GM12878 (cell line): ENCODE data around the gene SKAP1. TPM values are rescaled to one million over a fixed set of nuclear protein-coding genes. Genes with fewer than 3 reads are reported as not detected.

ENCODE experiments used
- ATAC-seq: fragments of 200-7000 bp; cut with Tn5 transposase; 3 replicates; pipeline ENCODE4 v1.9.1; 2020; ENCODE audit warnings: mild to moderate bottlenecking, moderate library complexity
- BruUV-seq: library from RNA; stranded (reverse); fragments of 400-500 nt; replicated peaks from 2 replicates; lab custom pipeline; 2021; lab: Mats Ljungman, UMichigan
- CTCF ChIA-PET: fragments of 300-600 bp; sonication (Branson Sonifier 250); formaldehyde crosslinking; extraction: SDS; loops from one replicate; lab custom pipeline; 2021; ENCODE audit warnings: inconsistent platforms; lab: Yijun Ruan, JAX
- POLR2A ChIA-PET: fragments of 350-600 bp; formaldehyde crosslinking; extraction: SDS; loops from one replicate; lab custom pipeline; 2021; ENCODE audit warnings: inconsistent platforms; lab: Charles Lee
- RAD21 ChIA-PET: fragments of 300-600 bp; sonication (Branson Sonifier 250); formaldehyde crosslinking; loops from one replicate; lab custom pipeline; 2023; ENCODE audit warnings: antibody characterized with exemption; ENCODE audit not compliant: unreplicated experiment; lab: Charles Lee
- SMC1A ChIA-PET: fragments of 300-600 bp; sonication (Branson Sonifier 250); formaldehyde crosslinking; loops from one replicate; lab custom pipeline; 2023; ENCODE audit not compliant: unreplicated experiment, uncharacterized antibody; lab: Charles Lee
- DNase-seq: peaks from one replicate; pipeline ENCODE4 v3.0.0-alpha.2; 2011; ENCODE audit warnings: low read depth, low spot score
- FAIRE-seq: peaks from 3 replicates; lab custom pipeline; 2011; peaks lifted over from hg19 to GRCh38; lab: Jason Lieb, UNC
- H2AFZ ChIP-seq: 2 replicates; pipeline ENCODE4 v1.6.0; 2011; ENCODE audit warnings: low read depth, low read length, control low read depth; ENCODE audit not compliant: control insufficient read depth
- H3K27ac ChIP-seq: 2 replicates; pipeline ENCODE4 v1.5.1; 2011; ENCODE audit warnings: control low read depth; ENCODE audit not compliant: control insufficient read depth, insufficient read depth
- H3K27me3 ChIP-seq, 2 experiments: replicated peaks in 1 of 2; 2 replicates each; pipeline versions ENCODE4 v1.6.0 to v1.6.1; 2011; ENCODE audit warnings: low read length in 1 of 2; ENCODE audit not compliant: control insufficient read depth in 2 of 2, insufficient read depth in 2 of 2
- H3K36me3 ChIP-seq, 2 experiments: 2 replicates each; pipeline ENCODE4 v1.5.1; 2011; ENCODE audit warnings: low read length in 1 of 2; ENCODE audit not compliant: control insufficient read depth in 2 of 2, insufficient read depth in 2 of 2
- H3K4me1 ChIP-seq: 2 replicates; pipeline ENCODE4 v1.6.1; 2011; ENCODE audit warnings: mild to moderate bottlenecking, low read length, moderate library complexity, mixed read lengths; ENCODE audit not compliant: control insufficient read depth, insufficient read depth
- H3K4me2 ChIP-seq: 2 replicates; pipeline ENCODE4 v1.6.0; 2011; ENCODE audit warnings: control low read depth; ENCODE audit not compliant: control insufficient read depth, insufficient read depth
- H3K4me3 ChIP-seq: fragments of 200-600 bp; sonication (generic); 2 replicates; pipeline ENCODE4 v1.5.1; 2016
- H3K79me2 ChIP-seq: 2 replicates; pipeline ENCODE4 v1.6.0; 2011; ENCODE audit warnings: low read length; ENCODE audit not compliant: control insufficient read depth, insufficient read depth
- H3K9ac ChIP-seq: 2 replicates; pipeline ENCODE4 v1.8.0; 2011; ENCODE audit warnings: low read length, control low read depth, mixed read lengths; ENCODE audit not compliant: control insufficient read depth, insufficient read depth
- H3K9me3 ChIP-seq: replicated peaks from 3 replicates; pipeline ENCODE4 v1.5.1; 2011; ENCODE audit warnings: mild to moderate bottlenecking, low read length; ENCODE audit not compliant: control insufficient read depth, insufficient read depth
- H4K20me1 ChIP-seq: 2 replicates; pipeline ENCODE4 v1.6.0; 2011; ENCODE audit not compliant: control insufficient read depth, insufficient read depth
- EP300 ChIP-seq, 2 experiments: fragments of 150-350 bp in 1 of 2; IDR thresholded peaks; 2 replicates each; pipeline ENCODE4 v1.6.1; 2011 to 2012; ENCODE audit warnings: low read depth in 2 of 2, low read length in 2 of 2, borderline replicate concordance in 1 of 2, improper control_type of control experiment in 1 of 2, inconsistent platforms in 1 of 2; ENCODE audit not compliant: control insufficient read depth in 1 of 2
- ESRRA ChIP-seq: IDR thresholded peaks from 2 replicates; pipeline ENCODE4 v1.6.1; 2012; ENCODE audit warnings: mild to moderate bottlenecking, low read length, improper control_type of control experiment
- GATAD2B ChIP-seq: fragments of 450-650 bp; conservative IDR thresholded peaks from 2 replicates; pipeline ENCODE4 v1.6.1; 2017; ENCODE audit warnings: low read depth, mild to moderate bottlenecking, moderate library complexity
- YY1 ChIP-seq: IDR thresholded peaks from 2 replicates; pipeline ENCODE4 v1.6.1; 2011; ENCODE audit warnings: low read depth, mild to moderate bottlenecking, low read length
- ZNF384 ChIP-seq: IDR thresholded peaks from 2 replicates; pipeline ENCODE4 v1.6.1; 2012; ENCODE audit warnings: low read depth, mild to moderate bottlenecking, low read length, improper control_type of control experiment, borderline replicate concordance
- WGBS: methylation state at CpG from one replicate; pipeline ENCODE4 v1.1.6; 2016; ENCODE audit warnings: low lambda C conversion rate; ENCODE audit not compliant: insufficient replicate concordance, insufficient coverage; ENCODE audit errors: missing lambda C conversion rate; 5-methylcytosine and 5-hydroxymethylcytosine counted together
- in situ Hi-C: fragments of 300-500 bp; cut with MboI; formaldehyde crosslinking; loops from 9 replicates; pipeline ENCODE4 v1.14.3; 2018; ENCODE audit warnings: mixed read lengths
- intact Hi-C: fragments of 100-400 bp; cut with micrococcal nuclease; formaldehyde crosslinking; loops from one replicate; pipeline ENCODE4 v1.14.2; 2022; ENCODE audit not compliant: unreplicated experiment
- polyA plus RNA-seq, 11 experiments: library from polyadenylated mRNA; depleted of rRNA in 4 of 11; unstranded in 6 of 11; stranded (reverse) in 5 of 11; fragments of >200 nt; fragmentation: Nextera tagmentation in 4 of 11; fragmentation: Illumina TruSeq in 1 of 11; extraction: Ambion mirVana in 4 of 11; extraction: Trizol in 1 of 11; gene quantifications; 1 replicate in 1 of 11; 2 replicates in 10 of 11; pipeline versions ENCODE4 v1.2.1 to v1.2.3, GENCODE V29; 2011 to 2016; ENCODE audit warnings: inconsistent platforms in 2 of 11, missing spikeins in 2 of 11, low read depth in 1 of 11
- total RNA-seq, 4 experiments: library from RNA; depleted of rRNA in 3 of 4; stranded (reverse); fragments of >200 nt in 3 of 4; fragmentation: Illumina TruSeq in 1 of 4; extraction: Trizol in 1 of 4; gene quantifications; 2 replicates each; pipeline versions ENCODE4 v1.2.1 to v1.2.3, GENCODE V29; 2013 to 2021
- TF ChIP-seq, protein P1 (sequence below): fragments of 450-650 bp; formaldehyde crosslinking; IDR thresholded peaks from 2 replicates; pipeline ENCODE4 v1.5.0; 2022; ENCODE audit warnings: mild to moderate bottlenecking, missing genetic modification characterization
- TF ChIP-seq, protein P2 (sequence below): fragments of 450-650 bp; formaldehyde crosslinking; IDR thresholded peaks from 2 replicates; pipeline ENCODE4 v1.4.0; 2020; ENCODE audit warnings: mild to moderate bottlenecking, moderate library complexity
- TF ChIP-seq, protein P3 (sequence below): IDR thresholded peaks from 2 replicates; pipeline ENCODE4 v1.6.1; 2011; ENCODE audit warnings: mild to moderate bottlenecking, low read depth, low read length, moderate library complexity; ENCODE audit not compliant: insufficient replicate concordance
- TF ChIP-seq, protein P4 (sequence below): IDR thresholded peaks from 2 replicates; pipeline ENCODE4 v1.6.1; 2012; ENCODE audit warnings: mild to moderate bottlenecking, low read depth, low read length

The SKAP1 gene
- total and polyA plus RNA-seq, 10 of the 15 experiments (the other 5 are each of a cell fraction or from before 2014, with no cell fraction given) = 17.1 to 97.6 (median 35.9) TPM

DNA sequence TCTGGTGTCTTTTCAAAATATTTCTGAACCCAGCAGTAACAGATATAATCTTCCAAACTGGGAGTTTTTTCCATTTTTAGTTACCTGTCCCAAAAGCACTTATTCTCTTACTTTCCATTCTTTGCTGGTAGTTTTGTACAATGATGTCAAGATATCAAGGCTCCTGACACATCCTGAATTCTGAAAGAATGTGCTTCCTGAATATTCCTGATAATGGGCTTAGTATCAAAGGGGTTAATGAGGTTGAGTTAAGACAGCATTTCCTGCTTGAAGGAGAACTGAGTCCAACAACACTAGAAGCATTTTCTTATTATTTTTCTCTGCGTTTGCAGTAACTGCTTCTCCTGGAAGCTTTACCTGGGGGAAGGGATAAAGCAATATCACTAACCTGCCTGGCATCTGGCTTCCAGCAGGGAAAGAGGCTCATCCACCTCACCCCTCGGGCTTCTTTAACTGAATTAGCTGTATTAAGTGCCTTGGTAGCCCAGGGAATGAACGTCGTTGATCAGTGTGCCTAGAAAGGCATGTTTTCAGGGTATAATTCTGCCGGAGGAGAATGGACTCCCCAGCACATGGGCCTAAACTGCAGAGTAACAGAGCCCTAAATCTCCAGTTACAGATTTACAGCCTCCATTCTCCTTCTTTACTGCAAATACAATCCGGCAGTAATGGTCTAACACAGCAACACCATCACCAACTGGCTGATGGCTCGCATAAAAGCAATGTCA is 188.1 kb downstream of the SKAP1 start:
- H3K9ac ChIP-seq = no peak overlapping the region
- H2AFZ ChIP-seq = no peak overlapping the region
- H3K27ac ChIP-seq = peak overlapping the region; percentile 74
- SMC1A ChIA-PET = interaction anchor here (0.9 to 2.9 kb wide), 9 partner anchors 9 to 61 kb away, joined by 3 to 15 read pairs (median 4); no protein-coding TSS in a partner anchor
- H3K36me3 ChIP-seq = no peaks in the 10 kb centered on the region
- no TSS peak for BruUV-seq
- CTCF ChIA-PET = interaction anchor here (0.6 to 20.3 kb wide), 4 partner anchors 9 to 437 kb away, joined by 3 to 220 read pairs (median 4); no protein-coding TSS in a partner anchor
- H3K4me3 ChIP-seq = no peak overlapping the region
- no peaks in the 10 kb centered on the region for H3K27me3 ChIP-seq
- in situ Hi-C loops (no loop called here), intact Hi-C loops (no loop called here)
- H3K4me2 ChIP-seq = peak overlapping the region; percentile 71; the same call in 1 of the 2 replicates
- H3K4me1 ChIP-seq = peaks cover 46% of the 10 kb centered on the region
- ATAC-seq = no peak
- H3K79me2 ChIP-seq = no peaks in the 10 kb centered on the region
- RAD21 ChIA-PET = interaction anchor here (2.9 kb wide), 1 partner anchor 14 kb away, joined by 12 read pairs; no protein-coding TSS in a partner anchor
- H4K20me1 ChIP-seq = no peaks in the 10 kb centered on the region
- no peak for DNase-seq
- POLR2A ChIA-PET = interaction anchor here (0.6 to 1.8 kb wide), 4 partner anchors 10 to 182 kb away, joined by 3 to 4 read pairs (median 4); no protein-coding TSS in a partner anchor
- no peak for FAIRE-seq
- 82% methylated on average over 7 of the region's 7 CpGs for WGBS
- H3K9me3 ChIP-seq = no peaks in the 10 kb centered on the region
- TF ChIP-seq YY1 (no peak), GATAD2B (no peak), ZNF384 (no peak), ESRRA (no peak), EP300 (IDR thresholded peaks at IDR 0.05; ENCODE audit: borderline replicate concordance in 1 of 2, control insufficient read depth in 1 of 2, low read depth in 2 of 2, low read length in 2 of 2) (no peak)
- TF ChIP-seq, protein P1, sequence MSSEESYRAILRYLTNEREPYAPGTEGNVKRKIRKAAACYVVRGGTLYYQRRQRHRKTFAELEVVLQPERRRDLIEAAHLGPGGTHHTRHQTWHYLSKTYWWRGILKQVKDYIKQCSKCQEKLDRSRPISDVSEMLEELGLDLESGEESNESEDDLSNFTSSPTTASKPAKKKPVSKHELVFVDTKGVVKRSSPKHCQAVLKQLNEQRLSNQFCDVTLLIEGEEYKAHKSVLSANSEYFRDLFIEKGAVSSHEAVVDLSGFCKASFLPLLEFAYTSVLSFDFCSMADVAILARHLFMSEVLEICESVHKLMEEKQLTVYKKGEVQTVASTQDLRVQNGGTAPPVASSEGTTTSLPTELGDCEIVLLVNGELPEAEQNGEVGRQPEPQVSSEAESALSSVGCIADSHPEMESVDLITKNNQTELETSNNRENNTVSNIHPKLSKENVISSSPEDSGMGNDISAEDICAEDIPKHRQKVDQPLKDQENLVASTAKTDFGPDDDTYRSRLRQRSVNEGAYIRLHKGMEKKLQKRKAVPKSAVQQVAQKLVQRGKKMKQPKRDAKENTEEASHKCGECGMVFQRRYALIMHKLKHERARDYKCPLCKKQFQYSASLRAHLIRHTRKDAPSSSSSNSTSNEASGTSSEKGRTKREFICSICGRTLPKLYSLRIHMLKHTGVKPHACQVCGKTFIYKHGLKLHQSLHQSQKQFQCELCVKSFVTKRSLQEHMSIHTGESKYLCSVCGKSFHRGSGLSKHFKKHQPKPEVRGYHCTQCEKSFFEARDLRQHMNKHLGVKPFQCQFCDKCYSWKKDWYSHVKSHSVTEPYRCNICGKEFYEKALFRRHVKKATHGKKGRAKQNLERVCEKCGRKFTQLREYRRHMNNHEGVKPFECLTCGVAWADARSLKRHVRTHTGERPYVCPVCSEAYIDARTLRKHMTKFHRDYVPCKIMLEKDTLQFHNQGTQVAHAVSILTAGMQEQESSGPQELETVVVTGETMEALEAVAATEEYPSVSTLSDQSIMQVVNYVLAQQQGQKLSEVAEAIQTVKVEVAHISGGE = no peak
- TF ChIP-seq, protein P2, sequence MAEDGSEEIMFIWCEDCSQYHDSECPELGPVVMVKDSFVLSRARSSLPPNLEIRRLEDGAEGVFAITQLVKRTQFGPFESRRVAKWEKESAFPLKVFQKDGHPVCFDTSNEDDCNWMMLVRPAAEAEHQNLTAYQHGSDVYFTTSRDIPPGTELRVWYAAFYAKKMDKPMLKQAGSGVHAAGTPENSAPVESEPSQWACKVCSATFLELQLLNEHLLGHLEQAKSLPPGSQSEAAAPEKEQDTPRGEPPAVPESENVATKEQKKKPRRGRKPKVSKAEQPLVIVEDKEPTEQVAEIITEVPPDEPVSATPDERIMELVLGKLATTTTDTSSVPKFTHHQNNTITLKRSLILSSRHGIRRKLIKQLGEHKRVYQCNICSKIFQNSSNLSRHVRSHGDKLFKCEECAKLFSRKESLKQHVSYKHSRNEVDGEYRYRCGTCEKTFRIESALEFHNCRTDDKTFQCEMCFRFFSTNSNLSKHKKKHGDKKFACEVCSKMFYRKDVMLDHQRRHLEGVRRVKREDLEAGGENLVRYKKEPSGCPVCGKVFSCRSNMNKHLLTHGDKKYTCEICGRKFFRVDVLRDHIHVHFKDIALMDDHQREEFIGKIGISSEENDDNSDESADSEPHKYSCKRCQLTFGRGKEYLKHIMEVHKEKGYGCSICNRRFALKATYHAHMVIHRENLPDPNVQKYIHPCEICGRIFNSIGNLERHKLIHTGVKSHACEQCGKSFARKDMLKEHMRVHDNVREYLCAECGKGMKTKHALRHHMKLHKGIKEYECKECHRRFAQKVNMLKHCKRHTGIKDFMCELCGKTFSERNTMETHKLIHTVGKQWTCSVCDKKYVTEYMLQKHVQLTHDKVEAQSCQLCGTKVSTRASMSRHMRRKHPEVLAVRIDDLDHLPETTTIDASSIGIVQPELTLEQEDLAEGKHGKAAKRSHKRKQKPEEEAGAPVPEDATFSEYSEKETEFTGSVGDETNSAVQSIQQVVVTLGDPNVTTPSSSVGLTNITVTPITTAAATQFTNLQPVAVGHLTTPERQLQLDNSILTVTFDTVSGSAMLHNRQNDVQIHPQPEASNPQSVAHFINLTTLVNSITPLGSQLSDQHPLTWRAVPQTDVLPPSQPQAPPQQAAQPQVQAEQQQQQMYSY (CRISPR knock-in tag) = no peak
- TF ChIP-seq, protein P3, sequence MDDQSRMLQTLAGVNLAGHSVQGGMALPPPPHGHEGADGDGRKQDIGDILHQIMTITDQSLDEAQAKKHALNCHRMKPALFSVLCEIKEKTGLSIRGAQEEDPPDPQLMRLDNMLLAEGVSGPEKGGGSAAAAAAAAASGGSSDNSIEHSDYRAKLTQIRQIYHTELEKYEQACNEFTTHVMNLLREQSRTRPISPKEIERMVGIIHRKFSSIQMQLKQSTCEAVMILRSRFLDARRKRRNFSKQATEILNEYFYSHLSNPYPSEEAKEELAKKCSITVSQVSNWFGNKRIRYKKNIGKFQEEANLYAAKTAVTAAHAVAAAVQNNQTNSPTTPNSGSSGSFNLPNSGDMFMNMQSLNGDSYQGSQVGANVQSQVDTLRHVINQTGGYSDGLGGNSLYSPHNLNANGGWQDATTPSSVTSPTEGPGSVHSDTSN = no peak
- TF ChIP-seq, protein P4, sequence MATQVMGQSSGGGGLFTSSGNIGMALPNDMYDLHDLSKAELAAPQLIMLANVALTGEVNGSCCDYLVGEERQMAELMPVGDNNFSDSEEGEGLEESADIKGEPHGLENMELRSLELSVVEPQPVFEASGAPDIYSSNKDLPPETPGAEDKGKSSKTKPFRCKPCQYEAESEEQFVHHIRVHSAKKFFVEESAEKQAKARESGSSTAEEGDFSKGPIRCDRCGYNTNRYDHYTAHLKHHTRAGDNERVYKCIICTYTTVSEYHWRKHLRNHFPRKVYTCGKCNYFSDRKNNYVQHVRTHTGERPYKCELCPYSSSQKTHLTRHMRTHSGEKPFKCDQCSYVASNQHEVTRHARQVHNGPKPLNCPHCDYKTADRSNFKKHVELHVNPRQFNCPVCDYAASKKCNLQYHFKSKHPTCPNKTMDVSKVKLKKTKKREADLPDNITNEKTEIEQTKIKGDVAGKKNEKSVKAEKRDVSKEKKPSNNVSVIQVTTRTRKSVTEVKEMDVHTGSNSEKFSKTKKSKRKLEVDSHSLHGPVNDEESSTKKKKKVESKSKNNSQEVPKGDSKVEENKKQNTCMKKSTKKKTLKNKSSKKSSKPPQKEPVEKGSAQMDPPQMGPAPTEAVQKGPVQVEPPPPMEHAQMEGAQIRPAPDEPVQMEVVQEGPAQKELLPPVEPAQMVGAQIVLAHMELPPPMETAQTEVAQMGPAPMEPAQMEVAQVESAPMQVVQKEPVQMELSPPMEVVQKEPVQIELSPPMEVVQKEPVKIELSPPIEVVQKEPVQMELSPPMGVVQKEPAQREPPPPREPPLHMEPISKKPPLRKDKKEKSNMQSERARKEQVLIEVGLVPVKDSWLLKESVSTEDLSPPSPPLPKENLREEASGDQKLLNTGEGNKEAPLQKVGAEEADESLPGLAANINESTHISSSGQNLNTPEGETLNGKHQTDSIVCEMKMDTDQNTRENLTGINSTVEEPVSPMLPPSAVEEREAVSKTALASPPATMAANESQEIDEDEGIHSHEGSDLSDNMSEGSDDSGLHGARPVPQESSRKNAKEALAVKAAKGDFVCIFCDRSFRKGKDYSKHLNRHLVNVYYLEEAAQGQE = no peak
